Tibial nerve (tissue), 4 donors: ENCODE data around the gene CABP4.

Source experiments
- EP300 ChIP-seq, 2 donors: sonication (generic); formaldehyde crosslinking; IDR thresholded peaks; one replicate each; pipeline ENCODE4 v1.6.1; 2017; ENCODE audit warnings: antibody characterized with exemption in 2 of 2, mild to moderate bottlenecking in 1 of 2
- POLR2A ChIP-seq, 2 donors: fragments of 450-650 bp; IDR thresholded peaks; one replicate each; pipeline ENCODE4 v1.6.1; 2017; ENCODE audit warnings: antibody characterized with exemption in 2 of 2, mild to moderate bottlenecking in 2 of 2, moderate library complexity in 2 of 2
- TF ChIP-seq, protein P1 (sequence below), 5 experiments: fragments of 200-600 bp in 3 of 5; fragments of 450-650 bp in 2 of 5; sonication (generic) in 3 of 5; IDR thresholded peaks; one replicate each; pipeline ENCODE4 v1.5.1; 2016 to 2019; ENCODE audit warnings: antibody characterized with exemption in 5 of 5, mild to moderate bottlenecking in 3 of 5, moderate library complexity in 2 of 5

DNA sequence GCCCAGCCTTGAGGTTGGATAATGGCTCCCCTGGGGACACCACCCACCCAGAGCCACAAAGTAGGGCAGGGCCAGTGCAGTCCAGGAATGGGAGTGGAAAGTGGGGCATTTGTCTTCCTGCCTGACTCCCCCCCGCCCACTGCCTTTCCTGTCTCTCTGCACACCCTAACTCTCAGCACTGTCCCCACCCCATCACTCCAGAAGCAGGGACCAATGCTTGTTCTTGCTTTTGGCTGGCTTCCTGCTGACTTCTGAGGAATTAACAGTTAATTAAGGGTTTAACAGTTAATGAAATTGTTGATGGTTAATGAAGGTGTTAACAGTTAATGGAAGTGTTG lies 45.3 kb downstream of the CABP4 start:
- TF ChIP-seq, protein P1, sequence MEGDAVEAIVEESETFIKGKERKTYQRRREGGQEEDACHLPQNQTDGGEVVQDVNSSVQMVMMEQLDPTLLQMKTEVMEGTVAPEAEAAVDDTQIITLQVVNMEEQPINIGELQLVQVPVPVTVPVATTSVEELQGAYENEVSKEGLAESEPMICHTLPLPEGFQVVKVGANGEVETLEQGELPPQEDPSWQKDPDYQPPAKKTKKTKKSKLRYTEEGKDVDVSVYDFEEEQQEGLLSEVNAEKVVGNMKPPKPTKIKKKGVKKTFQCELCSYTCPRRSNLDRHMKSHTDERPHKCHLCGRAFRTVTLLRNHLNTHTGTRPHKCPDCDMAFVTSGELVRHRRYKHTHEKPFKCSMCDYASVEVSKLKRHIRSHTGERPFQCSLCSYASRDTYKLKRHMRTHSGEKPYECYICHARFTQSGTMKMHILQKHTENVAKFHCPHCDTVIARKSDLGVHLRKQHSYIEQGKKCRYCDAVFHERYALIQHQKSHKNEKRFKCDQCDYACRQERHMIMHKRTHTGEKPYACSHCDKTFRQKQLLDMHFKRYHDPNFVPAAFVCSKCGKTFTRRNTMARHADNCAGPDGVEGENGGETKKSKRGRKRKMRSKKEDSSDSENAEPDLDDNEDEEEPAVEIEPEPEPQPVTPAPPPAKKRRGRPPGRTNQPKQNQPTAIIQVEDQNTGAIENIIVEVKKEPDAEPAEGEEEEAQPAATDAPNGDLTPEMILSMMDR (IDR thresholded peaks at IDR 0.05) = no peak
- TF ChIP-seq POLR2A (IDR thresholded peaks at IDR 0.05) (no peak), EP300 (IDR thresholded peaks at IDR 0.05) (no peak)
